ENCODE measurements around the gene HDAC7. TPM values are rescaled to one million over a fixed set of nuclear protein-coding genes. Genes with fewer than 3 reads are reported as not detected.

HDAC7 gene
- total RNA-seq, 3 donors from 2014 or later (not counting 1 experiment from before 2014, with no cell fraction given) = 141 to 235 (median 147) TPM

- peaks cover 27% of the 10 kb centered on the region for H3K4me1 ChIP-seq (ENCODE audit: control insufficient read depth, insufficient read depth, low read length)
- H3K36me3 ChIP-seq (ENCODE audit: control insufficient read depth, insufficient read depth, low read length) = no peaks in the 10 kb centered on the region
- H3K27ac ChIP-seq (ENCODE audit: low read length) = no peak overlapping the region
- H3K27me3 Mint-ChIP-seq (ENCODE audit: low read depth in 2 of 2) = peaks cover 0 to 4% of the 10 kb centered on the region in 2 donors
- ATAC-seq (no peak), DNase-seq (no peak)
- H3K4me3 Mint-ChIP-seq = no peak overlapping the region
- TF ChIP-seq, protein P1, sequence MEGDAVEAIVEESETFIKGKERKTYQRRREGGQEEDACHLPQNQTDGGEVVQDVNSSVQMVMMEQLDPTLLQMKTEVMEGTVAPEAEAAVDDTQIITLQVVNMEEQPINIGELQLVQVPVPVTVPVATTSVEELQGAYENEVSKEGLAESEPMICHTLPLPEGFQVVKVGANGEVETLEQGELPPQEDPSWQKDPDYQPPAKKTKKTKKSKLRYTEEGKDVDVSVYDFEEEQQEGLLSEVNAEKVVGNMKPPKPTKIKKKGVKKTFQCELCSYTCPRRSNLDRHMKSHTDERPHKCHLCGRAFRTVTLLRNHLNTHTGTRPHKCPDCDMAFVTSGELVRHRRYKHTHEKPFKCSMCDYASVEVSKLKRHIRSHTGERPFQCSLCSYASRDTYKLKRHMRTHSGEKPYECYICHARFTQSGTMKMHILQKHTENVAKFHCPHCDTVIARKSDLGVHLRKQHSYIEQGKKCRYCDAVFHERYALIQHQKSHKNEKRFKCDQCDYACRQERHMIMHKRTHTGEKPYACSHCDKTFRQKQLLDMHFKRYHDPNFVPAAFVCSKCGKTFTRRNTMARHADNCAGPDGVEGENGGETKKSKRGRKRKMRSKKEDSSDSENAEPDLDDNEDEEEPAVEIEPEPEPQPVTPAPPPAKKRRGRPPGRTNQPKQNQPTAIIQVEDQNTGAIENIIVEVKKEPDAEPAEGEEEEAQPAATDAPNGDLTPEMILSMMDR (IDR thresholded peaks at IDR 0.05) = no peak
- no peaks in the 10 kb centered on the region for H3K9me3 ChIP-seq (ENCODE audit: control insufficient read depth, insufficient read depth, low read length)
- no peak overlapping the region for H3K4me3 ChIP-seq (ENCODE audit: low read length)
- intact Hi-C loops (cut with micrococcal nuclease) = no loop called here
- H3K4me1 Mint-ChIP-seq = peaks cover 12 to 27% of the 10 kb centered on the region in 2 donors
- H3K36me3 Mint-ChIP-seq = no peaks in the 10 kb centered on the region
- H3K9me3 Mint-ChIP-seq = no peaks in the 10 kb centered on the region
- H3K27ac Mint-ChIP-seq = no peak overlapping the region
- peaks cover 2% of the 10 kb centered on the region for H3K27me3 ChIP-seq (ENCODE audit: control insufficient read depth, insufficient read depth, low read length)
- WGBS (ENCODE audit: insufficient coverage) = 92% methylated on average over 18 of the region's 19 CpGs
Measured at GRCh38 chr12:47736877-47737676, 82.6 kb downstream of the HDAC7 start.

GRCh38 chr12:47736216-47736615 lies 83.5 kb downstream of the HDAC7 start:
- H3K27ac Mint-ChIP-seq = no peak overlapping the region
- ATAC-seq (no peak), DNase-seq (no peak)
- no peaks in the 10 kb centered on the region for H3K36me3 Mint-ChIP-seq
- no peaks in the 10 kb centered on the region for H3K36me3 ChIP-seq (ENCODE audit: control insufficient read depth, insufficient read depth, low read length)
- TF ChIP-seq, protein P1 (IDR thresholded peaks at IDR 0.05) = no peak
- H3K27me3 Mint-ChIP-seq (ENCODE audit: low read depth in 2 of 2) = peaks cover 0 to 4% of the 10 kb centered on the region in 2 donors
- H3K4me3 ChIP-seq (ENCODE audit: low read length) = no peak overlapping the region
- intact Hi-C loops (cut with micrococcal nuclease) = no loop called here
- H3K9me3 ChIP-seq (ENCODE audit: control insufficient read depth, insufficient read depth, low read length) = no peaks in the 10 kb centered on the region
- peaks cover 8 to 23% of the 10 kb centered on the region in 2 donors for H3K4me1 Mint-ChIP-seq
- 86% methylated on average over 4 of the region's 4 CpGs for WGBS (ENCODE audit: insufficient coverage)
- peaks cover 19% of the 10 kb centered on the region for H3K4me1 ChIP-seq (ENCODE audit: control insufficient read depth, insufficient read depth, low read length)
- H3K27ac ChIP-seq (ENCODE audit: low read length) = no peak overlapping the region
- no peak overlapping the region for H3K4me3 Mint-ChIP-seq
- no peaks in the 10 kb centered on the region for H3K9me3 Mint-ChIP-seq
- H3K27me3 ChIP-seq (ENCODE audit: control insufficient read depth, insufficient read depth, low read length) = peaks cover 2% of the 10 kb centered on the region

GRCh38 chr12:47735649-47736048 lies 84.1 kb downstream of the HDAC7 start:
- TF ChIP-seq, protein P1 (IDR thresholded peaks at IDR 0.05) = no peak
- H3K4me3 ChIP-seq (ENCODE audit: low read length) = no peak overlapping the region
- no peaks in the 10 kb centered on the region for H3K36me3 ChIP-seq (ENCODE audit: control insufficient read depth, insufficient read depth, low read length)
- Mint-ChIP-seq H3K27me3 (ENCODE audit: low read depth in 2 of 2) (peaks cover 0 to 4% of the 10 kb centered on the region in 2 donors), H3K4me3 (no peak overlapping the region), H3K36me3 (no peaks in the 10 kb centered on the region), H3K9me3 (no peaks in the 10 kb centered on the region), H3K27ac (no peak overlapping the region), H3K4me1 (peaks cover 6 to 17% of the 10 kb centered on the region in 2 donors)
- peaks cover 13% of the 10 kb centered on the region for H3K4me1 ChIP-seq (ENCODE audit: control insufficient read depth, insufficient read depth, low read length)
- H3K27ac ChIP-seq (ENCODE audit: low read length) = no peak overlapping the region
- intact Hi-C loops (cut with micrococcal nuclease) = no loop called here
- WGBS (ENCODE audit: insufficient coverage) = 91% methylated on average over 11 of the region's 11 CpGs
- H3K9me3 ChIP-seq (ENCODE audit: control insufficient read depth, insufficient read depth, low read length) = no peaks in the 10 kb centered on the region
- DNase-seq = no peak
- H3K27me3 ChIP-seq (ENCODE audit: control insufficient read depth, insufficient read depth, low read length) = peaks cover under 1% of the 10 kb centered on the region
- no peak for ATAC-seq

Measured in natural killer cell (primary cell).